ENCODE data around the gene CD27.
"Not testable (repeated sequence)": the region's sequence is repeated elsewhere in the genome, so short reads cannot be mapped to it uniquely, and the experiment has no call there.

DNA sequence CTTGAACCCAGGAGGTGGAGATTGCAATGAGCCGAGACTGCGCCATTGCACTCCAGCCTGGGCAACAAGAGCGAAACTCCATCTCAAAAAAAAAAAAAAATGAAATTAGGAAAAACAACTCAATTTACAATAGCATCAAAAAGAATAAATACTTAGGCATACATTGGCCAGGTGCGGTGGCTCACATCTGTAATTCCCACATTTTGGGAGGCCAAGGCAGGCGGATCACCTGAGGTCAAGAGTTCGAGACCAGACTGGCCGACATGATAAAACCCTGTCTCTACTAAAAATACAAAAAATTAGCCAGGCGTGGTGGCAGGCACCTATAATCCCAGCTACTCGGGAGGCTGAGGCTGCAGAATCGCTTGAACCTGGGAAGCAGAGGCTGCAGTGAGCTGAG lies 17.0 kb upstream of the CD27 start:
- TF ChIP-seq, protein P1, sequence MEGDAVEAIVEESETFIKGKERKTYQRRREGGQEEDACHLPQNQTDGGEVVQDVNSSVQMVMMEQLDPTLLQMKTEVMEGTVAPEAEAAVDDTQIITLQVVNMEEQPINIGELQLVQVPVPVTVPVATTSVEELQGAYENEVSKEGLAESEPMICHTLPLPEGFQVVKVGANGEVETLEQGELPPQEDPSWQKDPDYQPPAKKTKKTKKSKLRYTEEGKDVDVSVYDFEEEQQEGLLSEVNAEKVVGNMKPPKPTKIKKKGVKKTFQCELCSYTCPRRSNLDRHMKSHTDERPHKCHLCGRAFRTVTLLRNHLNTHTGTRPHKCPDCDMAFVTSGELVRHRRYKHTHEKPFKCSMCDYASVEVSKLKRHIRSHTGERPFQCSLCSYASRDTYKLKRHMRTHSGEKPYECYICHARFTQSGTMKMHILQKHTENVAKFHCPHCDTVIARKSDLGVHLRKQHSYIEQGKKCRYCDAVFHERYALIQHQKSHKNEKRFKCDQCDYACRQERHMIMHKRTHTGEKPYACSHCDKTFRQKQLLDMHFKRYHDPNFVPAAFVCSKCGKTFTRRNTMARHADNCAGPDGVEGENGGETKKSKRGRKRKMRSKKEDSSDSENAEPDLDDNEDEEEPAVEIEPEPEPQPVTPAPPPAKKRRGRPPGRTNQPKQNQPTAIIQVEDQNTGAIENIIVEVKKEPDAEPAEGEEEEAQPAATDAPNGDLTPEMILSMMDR (IDR thresholded peaks at IDR 0.05): not testable (repeated sequence)
- TF ChIP-seq POLR2AphosphoS5, POLR2A (IDR thresholded peaks at IDR 0.05): not testable (repeated sequence)
